ENCODE data around the gene UQCRC2. TPM values are rescaled to one million over a fixed set of nuclear protein-coding genes. Genes with fewer than 3 reads are reported as not detected.

The UQCRC2 gene
- total and polyA plus RNA-seq, 3 donors from 2014 or later = 103 to 136 (median 114) TPM

GRCh38 chr16:22010902-22011301 lies 57.7 kb downstream of the UQCRC2 start:
- intact Hi-C loops (cut with DNase I; ENCODE audit: low total_unique reads) = no loop called here
- WGBS, 2 donors = 53 to 55% methylated on average over 5 of the region's 5 CpGs
- Histone ChIP-seq H3K4me1 (peaks cover 22% of the 10 kb centered on the region), H3K9me3 (no peaks in the 10 kb centered on the region), H3K36me3 (ENCODE audit: low read depth, missing control alignments) (no peaks in the 10 kb centered on the region), H3K27ac (no peak overlapping the region), H3K27me3 (no peaks in the 10 kb centered on the region), H3K4me3 (no peak overlapping the region)
- no peak for TF ChIP-seq POLR2A (IDR thresholded peaks at IDR 0.05)
- TF ChIP-seq, protein P1, sequence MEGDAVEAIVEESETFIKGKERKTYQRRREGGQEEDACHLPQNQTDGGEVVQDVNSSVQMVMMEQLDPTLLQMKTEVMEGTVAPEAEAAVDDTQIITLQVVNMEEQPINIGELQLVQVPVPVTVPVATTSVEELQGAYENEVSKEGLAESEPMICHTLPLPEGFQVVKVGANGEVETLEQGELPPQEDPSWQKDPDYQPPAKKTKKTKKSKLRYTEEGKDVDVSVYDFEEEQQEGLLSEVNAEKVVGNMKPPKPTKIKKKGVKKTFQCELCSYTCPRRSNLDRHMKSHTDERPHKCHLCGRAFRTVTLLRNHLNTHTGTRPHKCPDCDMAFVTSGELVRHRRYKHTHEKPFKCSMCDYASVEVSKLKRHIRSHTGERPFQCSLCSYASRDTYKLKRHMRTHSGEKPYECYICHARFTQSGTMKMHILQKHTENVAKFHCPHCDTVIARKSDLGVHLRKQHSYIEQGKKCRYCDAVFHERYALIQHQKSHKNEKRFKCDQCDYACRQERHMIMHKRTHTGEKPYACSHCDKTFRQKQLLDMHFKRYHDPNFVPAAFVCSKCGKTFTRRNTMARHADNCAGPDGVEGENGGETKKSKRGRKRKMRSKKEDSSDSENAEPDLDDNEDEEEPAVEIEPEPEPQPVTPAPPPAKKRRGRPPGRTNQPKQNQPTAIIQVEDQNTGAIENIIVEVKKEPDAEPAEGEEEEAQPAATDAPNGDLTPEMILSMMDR (IDR thresholded peaks at IDR 0.05) = no peak
- DNase-seq = no peak

GRCh38 chr16:22012241-22012640 lies 59.1 kb downstream of the UQCRC2 start:
- no peaks in the 10 kb centered on the region for H3K36me3 ChIP-seq (ENCODE audit: low read depth, missing control alignments)
- H3K4me1 ChIP-seq = peaks cover 19% of the 10 kb centered on the region
- TF ChIP-seq, protein P1 (IDR thresholded peaks at IDR 0.05) = no peak
- TF ChIP-seq POLR2A (IDR thresholded peaks at IDR 0.05) = no peak
- H3K9me3 ChIP-seq = no peaks in the 10 kb centered on the region
- H3K27me3 ChIP-seq = no peaks in the 10 kb centered on the region
- no peak overlapping the region for H3K4me3 ChIP-seq
- WGBS, 2 donors = 29 to 30% methylated on average over 2 of the region's 2 CpGs
- intact Hi-C loops (cut with DNase I; ENCODE audit: low total_unique reads) = no loop called here
- DNase-seq = no peak
- H3K27ac ChIP-seq = no peak overlapping the region

DNA sequence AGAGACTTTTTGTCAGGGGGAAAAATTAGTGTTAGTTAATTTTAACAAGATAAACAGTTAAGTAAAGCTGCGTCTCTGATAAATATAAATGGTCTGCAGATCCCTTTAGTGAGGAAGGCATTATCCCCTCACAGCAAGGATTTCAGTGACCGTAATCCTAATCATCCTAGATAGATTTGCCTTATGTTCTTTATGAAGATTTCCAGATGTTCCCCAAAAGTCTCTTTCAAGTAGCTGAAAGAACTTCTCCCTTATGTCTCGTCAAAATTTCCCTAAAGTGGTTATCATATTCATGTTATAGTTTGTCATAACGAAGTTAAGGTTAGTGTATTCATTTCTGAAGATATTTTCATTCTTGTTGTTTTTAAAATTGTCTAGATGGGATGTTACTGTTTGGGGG lies 60.3 kb downstream of the UQCRC2 start:
- no peak overlapping the region for H3K4me3 ChIP-seq
- intact Hi-C loops (cut with DNase I; ENCODE audit: low total_unique reads) = no loop called here
- 84 to 91% methylated on average over 4 of the region's 4 CpGs for WGBS, 2 donors
- no peaks in the 10 kb centered on the region for H3K9me3 ChIP-seq
- no peak for TF ChIP-seq POLR2A (IDR thresholded peaks at IDR 0.05)
- TF ChIP-seq, protein P1 (IDR thresholded peaks at IDR 0.05) = no peak
- no peak for DNase-seq
- peaks cover 18% of the 10 kb centered on the region for H3K4me1 ChIP-seq
- no peaks in the 10 kb centered on the region for H3K36me3 ChIP-seq (ENCODE audit: low read depth, missing control alignments)
- no peaks in the 10 kb centered on the region for H3K27me3 ChIP-seq
- no peak overlapping the region for H3K27ac ChIP-seq

DNA sequence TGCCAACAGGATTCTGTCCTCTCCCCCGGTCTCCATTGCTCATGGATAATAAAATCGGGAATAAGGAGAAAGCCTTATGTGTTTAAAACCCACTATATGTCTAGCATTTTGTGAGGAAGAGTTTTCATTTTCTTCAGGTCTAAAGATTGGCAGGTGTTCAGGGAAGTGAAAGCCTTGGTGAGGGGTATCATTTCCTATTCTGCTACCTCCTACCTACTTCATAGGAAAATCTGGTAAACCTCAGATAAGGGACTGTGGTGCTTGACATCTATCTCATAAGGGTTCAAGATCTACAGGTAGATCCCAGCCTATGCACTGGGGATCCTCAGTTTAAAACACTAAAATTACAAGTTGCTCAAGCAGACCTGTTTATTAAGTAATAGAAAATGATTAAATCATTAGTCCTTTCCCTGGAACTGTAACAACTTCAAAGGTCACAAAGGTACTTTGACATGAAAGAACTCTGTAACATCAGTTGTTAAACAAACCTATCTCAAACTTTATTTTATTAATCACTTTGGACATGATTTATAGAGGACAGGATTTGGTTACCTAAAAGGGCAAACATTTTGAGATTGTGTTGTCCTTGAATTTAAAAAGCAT lies 61.2 kb downstream of the UQCRC2 start:
- peaks cover 12% of the 10 kb centered on the region for H3K4me1 ChIP-seq
- no peak overlapping the region for H3K27ac ChIP-seq
- TF ChIP-seq, protein P1 (IDR thresholded peaks at IDR 0.05) = no peak
- no peak for TF ChIP-seq POLR2A (IDR thresholded peaks at IDR 0.05)
- intact Hi-C loops (cut with DNase I; ENCODE audit: low total_unique reads) = no loop called here
- 74 to 84% methylated on average over 2 of the region's 2 CpGs for WGBS, 2 donors
- no peaks in the 10 kb centered on the region for H3K27me3 ChIP-seq
- no peak for DNase-seq
- no peaks in the 10 kb centered on the region for H3K9me3 ChIP-seq
- no peak overlapping the region for H3K4me3 ChIP-seq
- H3K36me3 ChIP-seq (ENCODE audit: low read depth, missing control alignments) = no peaks in the 10 kb centered on the region

- TF ChIP-seq, protein P1 (IDR thresholded peaks at IDR 0.05) = no peak
- no peak for TF ChIP-seq POLR2A (IDR thresholded peaks at IDR 0.05)
- 95 to 96% methylated on average over 4 of the region's 4 CpGs for WGBS, 2 donors
- Histone ChIP-seq H3K4me3 (no peak overlapping the region), H3K36me3 (ENCODE audit: low read depth, missing control alignments) (no peaks in the 10 kb centered on the region), H3K4me1 (no peaks in the 10 kb centered on the region), H3K27ac (no peak overlapping the region), H3K9me3 (no peaks in the 10 kb centered on the region), H3K27me3 (no peaks in the 10 kb centered on the region)
- DNase-seq = no peak
- intact Hi-C loops (cut with DNase I; ENCODE audit: low total_unique reads) = no loop called here
Observed at GRCh38 chr16:22016927-22017326, 63.8 kb downstream of the UQCRC2 start.

Data from testis (tissue), 3 donors.